GM18870 (cell line): ENCODE measurements around the gene PAPOLG.

Experiments used
- ATAC-seq: cut with Tn5 transposase; IDR thresholded peaks from one replicate; pipeline ENCODE4 v1.9.1; 2021; ENCODE audit warnings: moderate library complexity; ENCODE audit not compliant: unreplicated experiment

PAPOLG gene

GRCh38 chr2:60756097-60757087, at the start of gene PAPOLG:
TSS of gene PAPOLG (plus strand) at chr2:60756268. CDS start at chr2:60756479, 211 bp downstream.
- peak; percentile 92 for ATAC-seq

- ATAC-seq = no peak
These were observed 48.2 kb upstream of the PAPOLG start for GRCh38 chr2:60707750-60708371.

- no peak for ATAC-seq
These were observed 47.3 kb upstream of the PAPOLG start for GRCh38 chr2:60708630-60709320.

GRCh38 chr2:60710707-60711106, 45.4 kb upstream of the PAPOLG start:
- ATAC-seq = no peak

- no peak for ATAC-seq
These were observed 40.5 kb upstream of the PAPOLG start for GRCh38 chr2:60715561-60715960.

- ATAC-seq = no peak
These were observed 38.4 kb upstream of the PAPOLG start for GRCh38 chr2:60717691-60718090.

- no peak for ATAC-seq
These were observed 36.7 kb upstream of the PAPOLG start for GRCh38 chr2:60719331-60719730.

GRCh38 chr2:60725466-60725865, 30.6 kb upstream of the PAPOLG start:
- ATAC-seq = no peak

GRCh38 chr2:60728855-60729254, 27.2 kb upstream of the PAPOLG start:
- ATAC-seq = no peak

- no peak for ATAC-seq
These were observed 20.4 kb upstream of the PAPOLG start for GRCh38 chr2:60735496-60736250.

- no peak for ATAC-seq
These were observed 17.4 kb upstream of the PAPOLG start for GRCh38 chr2:60738679-60739078.

GRCh38 chr2:60739156-60739555, 16.9 kb upstream of the PAPOLG start:
- no peak for ATAC-seq

- ATAC-seq = no peak
These were observed 14.5 kb upstream of the PAPOLG start for GRCh38 chr2:60741576-60741975.

- ATAC-seq = no peak
These were observed 13.6 kb upstream of the PAPOLG start for GRCh38 chr2:60742419-60742818.

- no peak for ATAC-seq
These were observed 10.7 kb upstream of the PAPOLG start for GRCh38 chr2:60745330-60745729.

- ATAC-seq = no peak
These were observed 10.3 kb upstream of the PAPOLG start for GRCh38 chr2:60745761-60746160.

GRCh38 chr2:60746318-60746717, 9.8 kb upstream of the PAPOLG start:
- no peak for ATAC-seq

GRCh38 chr2:60759654-60760053, 3.6 kb downstream of the PAPOLG start:
- no peak for ATAC-seq

- ATAC-seq = no peak
These were observed 8.9 kb downstream of the PAPOLG start for GRCh38 chr2:60764736-60765534.

GRCh38 chr2:60766283-60766682, 10.2 kb downstream of the PAPOLG start:
- no peak for ATAC-seq
